CD4-positive, alpha-beta T cell treated with Interleukin-17A for 1 hour (primary cell): ENCODE data around the gene PCDHA4.

Source experiments
- DNase-seq: peaks from one replicate; pipeline ENCODE4 v3.0.0-alpha.2; 2020

PCDHA4 gene

GRCh38 chr5:140862441-140863295, 55.8 kb downstream of the PCDHA4 start:
- DNase-seq = no peak
